HepG2 (cell line): Measurements from ENCODE around the gene TMEM191B. TPM values are rescaled to one million over a fixed set of nuclear protein-coding genes. Genes with fewer than 3 reads are reported as not detected.
"Not testable (repeated sequence)": the region's sequence is repeated elsewhere in the genome, so short reads cannot be mapped to it uniquely, and the experiment has no call there.

Source experiments
- ATAC-seq: fragments of 200-7000 bp; cut with Tn5 transposase; 3 replicates; pipeline ENCODE4 v1.9.1; 2020; ENCODE audit warnings: mild to moderate bottlenecking, moderate library complexity
- BruUV-seq: library from RNA; stranded (reverse); fragments of 400-500 nt; replicated peaks from 2 replicates; lab custom pipeline; 2021; lab: Mats Ljungman, UMichigan
- CTCF ChIA-PET: fragments of 300-600 bp; formaldehyde crosslinking; extraction: SDS; loops from one replicate; lab custom pipeline; 2021; ENCODE audit warnings: low total read pairs, inconsistent platforms, low intra/inter-chr PET ratio; lab: Yijun Ruan, JAX
- POLR2A ChIA-PET: fragments of 350-600 bp; sonication (Branson Sonifier 250); formaldehyde crosslinking; loops from one replicate; lab custom pipeline; 2020; ENCODE audit warnings: antibody characterized with exemption, inconsistent platforms; lab: Yijun Ruan, JAX
- DNase-seq: peaks from one replicate; pipeline ENCODE4 v3.0.0-alpha.2; 2015; ENCODE audit warnings: low spot score
- FAIRE-seq: peaks from 3 replicates; lab custom pipeline; 2011; peaks lifted over from hg19 to GRCh38; lab: Jason Lieb, UNC
- H2AFZ ChIP-seq: one replicate; pipeline ENCODE4 v1.6.1; 2011; ENCODE audit warnings: low read length, inconsistent platforms
- H3K27ac ChIP-seq: fragments of 300-600 bp; 3 replicates; pipeline ENCODE4 v1.8.0; 2011; ENCODE audit warnings: mixed run types, mild to moderate bottlenecking, mixed read lengths, low read length, inconsistent platforms; ENCODE audit not compliant: insufficient read depth; ENCODE audit errors: extremely low read length
- H3K27me3 ChIP-seq, 2 experiments: fragments of 200-600 bp in 1 of 2; 2 replicates in 1 of 2; 3 replicates in 1 of 2; pipeline versions ENCODE4 v1.6.0 to v1.8.0; 2011; ENCODE audit warnings: low read length in 2 of 2, mild to moderate bottlenecking in 2 of 2, moderate library complexity in 2 of 2, inconsistent platforms in 1 of 2; ENCODE audit not compliant: insufficient read depth in 2 of 2, control insufficient read depth in 1 of 2
- H3K36me3 ChIP-seq, 2 experiments: fragments of 200-600 bp in 1 of 2; replicated peaks in 1 of 2; 2 replicates in 1 of 2; 3 replicates in 1 of 2; pipeline versions ENCODE4 v1.5.1 to v1.8.0; 2011; ENCODE audit warnings: low read length in 2 of 2, inconsistent platforms in 1 of 2; ENCODE audit not compliant: insufficient read depth in 2 of 2, control insufficient read depth in 1 of 2
- H3K4me1 ChIP-seq: 2 replicates; pipeline ENCODE4 v1.5.1; 2012; ENCODE audit warnings: low read length, inconsistent platforms; ENCODE audit not compliant: insufficient read depth
- H3K4me2 ChIP-seq: 2 replicates; pipeline ENCODE4 v1.6.0; 2011; ENCODE audit warnings: low read depth, low read length, inconsistent platforms
- H3K4me3 ChIP-seq, 3 experiments: fragments of 200-600 bp in 1 of 3; sonication (generic), shearing (Covaris generic) in 1 of 3; replicated peaks in 1 of 3; 2 replicates each; pipeline ENCODE4 v1.5.1; 2011 to 2016; ENCODE audit warnings: low read length in 3 of 3, inconsistent platforms in 2 of 3, low read depth in 2 of 3, mild to moderate bottlenecking in 2 of 3, control low read depth in 1 of 3, mixed read lengths in 1 of 3; ENCODE audit not compliant: insufficient read depth in 1 of 3
- H3K79me2 ChIP-seq: one replicate; pipeline ENCODE4 v1.6.1; 2011; ENCODE audit warnings: low read length, inconsistent platforms; ENCODE audit not compliant: insufficient read depth
- H3K9ac ChIP-seq: 2 replicates; pipeline ENCODE4 v1.6.0; 2011; ENCODE audit warnings: mild to moderate bottlenecking, low read depth, low read length, inconsistent platforms; ENCODE audit not compliant: insufficient read depth
- H3K9me3 ChIP-seq: 2 replicates; pipeline ENCODE4 v1.5.1; 2012; ENCODE audit warnings: mild to moderate bottlenecking, low read length
- H4K20me1 ChIP-seq: 2 replicates; pipeline ENCODE4 v1.6.0; 2011; ENCODE audit warnings: inconsistent platforms, mild to moderate bottlenecking, low read length, moderate library complexity; ENCODE audit not compliant: insufficient read depth
- BCL6 ChIP-seq: IDR thresholded peaks from 2 replicates; pipeline ENCODE4 v1.6.1; 2016; ENCODE audit warnings: missing genetic modification reagents, missing compliant biosample characterization
- FOXA1 ChIP-seq, 2 experiments: fragments of 450-650 bp in 1 of 2; sonication (generic) in 1 of 2; formaldehyde crosslinking in 1 of 2; IDR thresholded peaks; 2 replicates each; pipeline versions ENCODE4 v1.4.0 to v1.6.1; 2016 to 2020; ENCODE audit warnings: missing genetic modification reagents in 1 of 2
- FOXP1 ChIP-seq, 2 experiments: fragments of 450-650 bp in 1 of 2; IDR thresholded peaks; 2 replicates each; pipeline ENCODE4 v1.6.1; 2017 to 2018; ENCODE audit warnings: antibody characterized with exemption in 1 of 2
- NBN ChIP-seq: fragments of 450-650 bp; conservative IDR thresholded peaks from 2 replicates; pipeline ENCODE4 v1.6.1; 2017
- SOX13 ChIP-seq, 3 experiments: fragments of 450-650 bp in 1 of 3; sonication (generic) in 1 of 3; formaldehyde crosslinking in 1 of 3; IDR thresholded peaks in 2 of 3; conservative IDR thresholded peaks in 1 of 3; 2 replicates each; pipeline versions ENCODE4 v1.5.0 to v1.6.1; 2016 to 2020; ENCODE audit warnings: antibody characterized with exemption in 1 of 3, mild to moderate bottlenecking in 1 of 3, missing compliant biosample characterization in 1 of 3, missing genetic modification reagents in 1 of 3, moderate library complexity in 1 of 3
- ZNF282 ChIP-seq: fragments of 450-650 bp; IDR thresholded peaks from 2 replicates; pipeline ENCODE4 v1.6.1; 2018; ENCODE audit not compliant: partially characterized antibody
- whole genome bisulfite sequencing: methylation state at CpG from one replicate; pipeline ENCODE4 v1.1.6; 2017; ENCODE audit warnings: low lambda C conversion rate; 5-methylcytosine and 5-hydroxymethylcytosine counted together
- in situ Hi-C: cut with HindIII; loops from 2 replicates; pipeline ENCODE4 v1.10.0; 2017; ENCODE audit warnings: low pct_unique_long_range_greater_than_20kb; ENCODE audit not compliant: extremely low pct_ligation_motif_present
- intact Hi-C: fragments of 100-400 bp; cut with micrococcal nuclease; formaldehyde crosslinking; loops from one replicate; pipeline ENCODE4 v1.10.0; 2022; ENCODE audit not compliant: unreplicated experiment
- polyA plus RNA-seq, 8 experiments: library from polyadenylated mRNA; depleted of rRNA in 3 of 8; stranded (reverse) in 7 of 8; unstranded in 1 of 8; fragments of >200 nt; fragmentation: Illumina TruSeq in 4 of 8; extraction: Trizol in 4 of 8; gene quantifications; 2 replicates each; pipeline versions ENCODE4 v1.2.1 to v1.2.3, GENCODE V29; 2011 to 2016; ENCODE audit warnings: low read depth in 4 of 8, missing spikeins in 1 of 8, mixed read lengths in 1 of 8; ENCODE audit not compliant: insufficient read depth in 1 of 8
- total RNA-seq, 5 experiments: library from RNA; depleted of rRNA; stranded (reverse); fragments of >200 nt; fragmentation: Illumina TruSeq; extraction: Trizol; gene quantifications; 2 replicates each; pipeline ENCODE4 v1.2.3, GENCODE V29; 2016; ENCODE audit warnings: low read depth in 1 of 5
- TF ChIP-seq, protein P1 (sequence below): IDR thresholded peaks from 2 replicates; pipeline ENCODE4 v1.6.1; 2016
- TF ChIP-seq, protein P2 (sequence below): sonication (generic); formaldehyde crosslinking; IDR thresholded peaks from 2 replicates; pipeline ENCODE4 v1.9.0; 2021; ENCODE audit warnings: missing genetic modification reagents, borderline replicate concordance
- TF ChIP-seq, protein P3 (sequence below): fragments of 450-650 bp; IDR thresholded peaks from 2 replicates; pipeline ENCODE4 v1.6.1; 2016
- TF ChIP-seq, protein P4 (sequence below): sonication (generic); formaldehyde crosslinking; IDR thresholded peaks from 2 replicates; pipeline ENCODE4 v1.9.0; 2021; ENCODE audit warnings: mild to moderate bottlenecking, missing genetic modification reagents

TMEM191B gene
- total and polyA plus RNA-seq, 2 of the 13 experiments (the other 11 are each of a cell fraction or from before 2014, with no cell fraction given) = 3.0 to 5.6 TPM

DNA sequence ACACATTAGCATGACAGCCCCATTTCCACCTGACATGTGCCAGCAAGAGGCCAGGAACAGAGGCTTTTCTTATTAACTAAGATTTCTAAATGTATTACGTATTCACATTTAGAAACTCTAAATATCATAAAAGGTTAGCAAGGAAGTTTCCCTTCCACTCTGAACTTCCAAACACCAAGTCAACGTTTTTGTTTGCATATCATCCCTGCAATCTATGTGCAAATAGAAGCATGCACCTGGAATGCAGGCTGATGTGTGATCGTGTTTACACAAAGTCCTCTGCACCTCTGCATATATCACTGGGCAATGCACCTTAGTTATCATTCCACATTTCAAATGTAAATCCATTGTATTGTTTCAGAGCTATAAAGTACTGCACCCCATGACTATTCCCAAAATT, 31.4 kb upstream of the TMEM191B start (continued):
- TF ChIP-seq, protein P1, sequence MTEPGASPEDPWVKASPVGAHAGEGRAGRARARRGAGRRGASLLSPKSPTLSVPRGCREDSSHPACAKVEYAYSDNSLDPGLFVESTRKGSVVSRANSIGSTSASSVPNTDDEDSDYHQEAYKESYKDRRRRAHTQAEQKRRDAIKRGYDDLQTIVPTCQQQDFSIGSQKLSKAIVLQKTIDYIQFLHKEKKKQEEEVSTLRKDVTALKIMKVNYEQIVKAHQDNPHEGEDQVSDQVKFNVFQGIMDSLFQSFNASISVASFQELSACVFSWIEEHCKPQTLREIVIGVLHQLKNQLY (CRISPR knock-in tag) = peak; percentile 76
- not testable (repeated sequence) for TF ChIP-seq SOX13, FOXP1 (IDR thresholded peaks at IDR 0.05)
- TF ChIP-seq SOX13 (CRISPR knock-in tag; conservative IDR thresholded peaks at IDR 0.05 in 1 of 2, IDR thresholded peaks at IDR 0.05 in 1 of 2) = peak in 1 of 2 experiments; percentile 27; a peak in 1 of 4 replicates
- TF ChIP-seq, protein P2, sequence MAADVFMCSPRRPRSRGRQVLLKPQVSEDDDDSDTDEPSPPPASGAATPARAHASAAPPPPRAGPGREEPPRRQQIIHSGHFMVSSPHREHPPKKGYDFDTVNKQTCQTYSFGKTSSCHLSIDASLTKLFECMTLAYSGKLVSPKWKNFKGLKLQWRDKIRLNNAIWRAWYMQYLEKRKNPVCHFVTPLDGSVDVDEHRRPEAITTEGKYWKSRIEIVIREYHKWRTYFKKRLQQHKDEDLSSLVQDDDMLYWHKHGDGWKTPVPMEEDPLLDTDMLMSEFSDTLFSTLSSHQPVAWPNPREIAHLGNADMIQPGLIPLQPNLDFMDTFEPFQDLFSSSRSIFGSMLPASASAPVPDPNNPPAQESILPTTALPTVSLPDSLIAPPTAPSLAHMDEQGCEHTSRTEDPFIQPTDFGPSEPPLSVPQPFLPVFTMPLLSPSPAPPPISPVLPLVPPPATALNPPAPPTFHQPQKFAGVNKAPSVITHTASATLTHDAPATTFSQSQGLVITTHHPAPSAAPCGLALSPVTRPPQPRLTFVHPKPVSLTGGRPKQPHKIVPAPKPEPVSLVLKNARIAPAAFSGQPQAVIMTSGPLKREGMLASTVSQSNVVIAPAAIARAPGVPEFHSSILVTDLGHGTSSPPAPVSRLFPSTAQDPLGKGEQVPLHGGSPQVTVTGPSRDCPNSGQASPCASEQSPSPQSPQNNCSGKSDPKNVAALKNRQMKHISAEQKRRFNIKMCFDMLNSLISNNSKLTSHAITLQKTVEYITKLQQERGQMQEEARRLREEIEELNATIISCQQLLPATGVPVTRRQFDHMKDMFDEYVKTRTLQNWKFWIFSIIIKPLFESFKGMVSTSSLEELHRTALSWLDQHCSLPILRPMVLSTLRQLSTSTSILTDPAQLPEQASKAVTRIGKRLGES (CRISPR knock-in tag) = peak; percentile 39; the same call in 1 of the 2 replicates
- peak; percentile 30; the same call in 1 of the 2 replicates for TF ChIP-seq BCL6 (CRISPR knock-in tag)
- TF ChIP-seq FOXP1 (CRISPR knock-in tag; IDR thresholded peaks at IDR 0.05) = peak; percentile 32; the same call in 1 of the 2 replicates

DNA sequence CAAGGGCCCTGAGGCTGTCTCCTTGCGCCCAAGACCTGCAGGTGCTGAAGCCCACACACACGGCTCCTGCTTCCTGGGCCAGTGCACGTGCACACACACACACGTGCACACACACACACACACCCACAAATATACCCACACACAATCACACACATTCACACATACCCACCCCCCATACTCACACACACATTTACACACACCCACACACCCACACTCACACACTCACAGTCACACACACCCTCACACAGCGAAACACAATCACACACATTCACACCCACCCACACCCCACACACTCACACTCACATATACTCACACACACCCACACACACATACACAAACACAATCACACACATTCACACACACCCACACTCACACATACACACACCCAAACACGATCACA, 16.3 kb upstream of the TMEM191B start:
- H3K9ac ChIP-seq; H3K4me1 ChIP-seq; H3K4me2 ChIP-seq; H4K20me1 ChIP-seq; intact Hi-C loops; ATAC-seq; BruUV-seq; H3K36me3 ChIP-seq; H3K79me2 ChIP-seq; H3K9me3 ChIP-seq; H3K4me3 ChIP-seq; CTCF ChIA-PET; FAIRE-seq; POLR2A ChIA-PET; H2AFZ ChIP-seq; in situ Hi-C loops; H3K27ac ChIP-seq; H3K27me3 ChIP-seq; DNase-seq; TF ChIP-seq FOXA1 (CRISPR knock-in tag; IDR thresholded peaks at IDR 0.05): not testable (repeated sequence)
- 29% methylated on average over 6 of the region's 6 CpGs for WGBS
- peak; percentile 38; the same call in 1 of the 2 replicates for TF ChIP-seq FOXA1 (IDR thresholded peaks at IDR 0.05)
- peak; percentile 53 for TF ChIP-seq ZNF282
- 0 out of 2 replicates have a peak, but pooled peaks have one; percentile 77 for TF ChIP-seq NBN
- TF ChIP-seq, protein P3, sequence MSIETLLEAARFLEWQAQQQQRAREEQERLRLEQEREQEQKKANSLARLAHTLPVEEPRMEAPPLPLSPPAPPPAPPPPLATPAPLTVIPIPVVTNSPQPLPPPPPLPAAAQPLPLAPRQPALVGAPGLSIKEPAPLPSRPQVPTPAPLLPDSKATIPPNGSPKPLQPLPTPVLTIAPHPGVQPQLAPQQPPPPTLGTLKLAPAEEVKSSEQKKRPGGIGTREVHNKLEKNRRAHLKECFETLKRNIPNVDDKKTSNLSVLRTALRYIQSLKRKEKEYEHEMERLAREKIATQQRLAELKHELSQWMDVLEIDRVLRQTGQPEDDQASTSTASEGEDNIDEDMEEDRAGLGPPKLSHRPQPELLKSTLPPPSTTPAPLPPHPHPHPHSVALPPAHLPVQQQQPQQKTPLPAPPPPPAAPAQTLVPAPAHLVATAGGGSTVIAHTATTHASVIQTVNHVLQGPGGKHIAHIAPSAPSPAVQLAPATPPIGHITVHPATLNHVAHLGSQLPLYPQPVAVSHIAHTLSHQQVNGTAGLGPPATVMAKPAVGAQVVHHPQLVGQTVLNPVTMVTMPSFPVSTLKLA = peak; percentile 76
- TF ChIP-seq, protein P4, sequence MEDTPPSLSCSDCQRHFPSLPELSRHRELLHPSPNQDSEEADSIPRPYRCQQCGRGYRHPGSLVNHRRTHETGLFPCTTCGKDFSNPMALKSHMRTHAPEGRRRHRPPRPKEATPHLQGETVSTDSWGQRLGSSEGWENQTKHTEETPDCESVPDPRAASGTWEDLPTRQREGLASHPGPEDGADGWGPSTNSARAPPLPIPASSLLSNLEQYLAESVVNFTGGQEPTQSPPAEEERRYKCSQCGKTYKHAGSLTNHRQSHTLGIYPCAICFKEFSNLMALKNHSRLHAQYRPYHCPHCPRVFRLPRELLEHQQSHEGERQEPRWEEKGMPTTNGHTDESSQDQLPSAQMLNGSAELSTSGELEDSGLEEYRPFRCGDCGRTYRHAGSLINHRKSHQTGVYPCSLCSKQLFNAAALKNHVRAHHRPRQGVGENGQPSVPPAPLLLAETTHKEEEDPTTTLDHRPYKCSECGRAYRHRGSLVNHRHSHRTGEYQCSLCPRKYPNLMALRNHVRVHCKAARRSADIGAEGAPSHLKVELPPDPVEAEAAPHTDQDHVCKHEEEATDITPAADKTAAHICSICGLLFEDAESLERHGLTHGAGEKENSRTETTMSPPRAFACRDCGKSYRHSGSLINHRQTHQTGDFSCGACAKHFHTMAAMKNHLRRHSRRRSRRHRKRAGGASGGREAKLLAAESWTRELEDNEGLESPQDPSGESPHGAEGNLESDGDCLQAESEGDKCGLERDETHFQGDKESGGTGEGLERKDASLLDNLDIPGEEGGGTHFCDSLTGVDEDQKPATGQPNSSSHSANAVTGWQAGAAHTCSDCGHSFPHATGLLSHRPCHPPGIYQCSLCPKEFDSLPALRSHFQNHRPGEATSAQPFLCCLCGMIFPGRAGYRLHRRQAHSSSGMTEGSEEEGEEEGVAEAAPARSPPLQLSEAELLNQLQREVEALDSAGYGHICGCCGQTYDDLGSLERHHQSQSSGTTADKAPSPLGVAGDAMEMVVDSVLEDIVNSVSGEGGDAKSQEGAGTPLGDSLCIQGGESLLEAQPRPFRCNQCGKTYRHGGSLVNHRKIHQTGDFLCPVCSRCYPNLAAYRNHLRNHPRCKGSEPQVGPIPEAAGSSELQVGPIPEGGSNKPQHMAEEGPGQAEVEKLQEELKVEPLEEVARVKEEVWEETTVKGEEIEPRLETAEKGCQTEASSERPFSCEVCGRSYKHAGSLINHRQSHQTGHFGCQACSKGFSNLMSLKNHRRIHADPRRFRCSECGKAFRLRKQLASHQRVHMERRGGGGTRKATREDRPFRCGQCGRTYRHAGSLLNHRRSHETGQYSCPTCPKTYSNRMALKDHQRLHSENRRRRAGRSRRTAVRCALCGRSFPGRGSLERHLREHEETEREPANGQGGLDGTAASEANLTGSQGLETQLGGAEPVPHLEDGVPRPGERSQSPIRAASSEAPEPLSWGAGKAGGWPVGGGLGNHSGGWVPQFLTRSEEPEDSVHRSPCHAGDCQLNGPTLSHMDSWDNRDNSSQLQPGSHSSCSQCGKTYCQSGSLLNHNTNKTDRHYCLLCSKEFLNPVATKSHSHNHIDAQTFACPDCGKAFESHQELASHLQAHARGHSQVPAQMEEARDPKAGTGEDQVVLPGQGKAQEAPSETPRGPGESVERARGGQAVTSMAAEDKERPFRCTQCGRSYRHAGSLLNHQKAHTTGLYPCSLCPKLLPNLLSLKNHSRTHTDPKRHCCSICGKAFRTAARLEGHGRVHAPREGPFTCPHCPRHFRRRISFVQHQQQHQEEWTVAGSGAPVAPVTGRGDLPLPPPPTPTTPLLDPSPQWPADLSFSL (CRISPR knock-in tag) = peak; percentile 78
